Gastroesophageal sphincter (tissue), 4 donors: ENCODE data around the gene DRC1. TPM values are rescaled to one million over a fixed set of nuclear protein-coding genes. Genes with fewer than 3 reads are reported as not detected.

Experiments
- ATAC-seq: fragments of 150-250 bp; one replicate; pipeline ENCODE4 v1.9.1; 2016; ENCODE audit warnings: mild to moderate bottlenecking, moderate library complexity
- H3K27ac ChIP-seq, 4 donors: fragments of 200-600 bp; sonication (generic) in 3 of 4; 1 replicate in 3 of 4; 2 replicates in 1 of 4; pipeline ENCODE4 v1.5.1; 2016 to 2019
- H3K27me3 ChIP-seq: fragments of 200-600 bp; sonication (generic); one replicate; pipeline ENCODE4 v1.5.1; 2019
- H3K36me3 ChIP-seq, 2 donors: fragments of 200-600 bp; sonication (generic); one replicate each; pipeline ENCODE4 v1.5.1; 2019; ENCODE audit warnings: control low read depth in 1 of 2
- H3K4me1 ChIP-seq, 3 donors: fragments of 200-600 bp; sonication (generic); 1 replicate in 2 of 3; 2 replicates in 1 of 3; pipeline ENCODE4 v1.5.1; 2016 to 2019; ENCODE audit warnings: control low read depth in 2 of 3
- H3K4me3 ChIP-seq, 2 donors: fragments of 200-600 bp; sonication (generic); one replicate each; pipeline ENCODE4 v1.5.1; 2019; ENCODE audit warnings: mild to moderate bottlenecking in 1 of 2, moderate library complexity in 1 of 2
- H3K9me3 ChIP-seq, 3 donors: fragments of 200-600 bp; sonication (generic); one replicate each; pipeline ENCODE4 v1.5.1; 2017 to 2019; ENCODE audit warnings: control low read depth in 2 of 3
- CTCF ChIP-seq, 4 experiments: fragments of 200-600 bp in 2 of 4; fragments of 450-650 bp in 2 of 4; sonication (generic) in 1 of 4; IDR thresholded peaks; one replicate each; pipeline ENCODE4 v1.5.1; 2017 to 2019; ENCODE audit warnings: antibody characterized with exemption in 4 of 4, mild to moderate bottlenecking in 2 of 4, moderate library complexity in 2 of 4
- EP300 ChIP-seq: sonication (generic); formaldehyde crosslinking; IDR thresholded peaks from one replicate; pipeline ENCODE4 v1.6.1; 2017; ENCODE audit warnings: antibody characterized with exemption, mild to moderate bottlenecking
- POLR2A ChIP-seq, 2 donors: fragments of 450-650 bp; IDR thresholded peaks; one replicate each; pipeline ENCODE4 v1.6.1; 2017; ENCODE audit warnings: antibody characterized with exemption in 2 of 2, mild to moderate bottlenecking in 2 of 2, moderate library complexity in 1 of 2
- POLR2AphosphoS5 ChIP-seq: sonication (generic); formaldehyde crosslinking; IDR thresholded peaks from one replicate; pipeline ENCODE4 v1.6.1; 2017; ENCODE audit warnings: antibody characterized with exemption
- WGBS, 2 donors: methylation state at CpG; one replicate each; pipeline ENCODE4 v1.1.5; 2018; ENCODE audit warnings: low coverage in 1 of 2; 5-methylcytosine and 5-hydroxymethylcytosine counted together
- total RNA-seq, 4 donors: library from RNA; depleted of rRNA; stranded (reverse); fragments of >200 nt; gene quantifications; one replicate each; pipeline ENCODE4 v1.1.0, GENCODE V29; 2016

Gene DRC1
- total RNA-seq, 4 donors from 2014 or later, result 0.27 to 2.3 (median 0.54) TPM; not detected in 1

DNA sequence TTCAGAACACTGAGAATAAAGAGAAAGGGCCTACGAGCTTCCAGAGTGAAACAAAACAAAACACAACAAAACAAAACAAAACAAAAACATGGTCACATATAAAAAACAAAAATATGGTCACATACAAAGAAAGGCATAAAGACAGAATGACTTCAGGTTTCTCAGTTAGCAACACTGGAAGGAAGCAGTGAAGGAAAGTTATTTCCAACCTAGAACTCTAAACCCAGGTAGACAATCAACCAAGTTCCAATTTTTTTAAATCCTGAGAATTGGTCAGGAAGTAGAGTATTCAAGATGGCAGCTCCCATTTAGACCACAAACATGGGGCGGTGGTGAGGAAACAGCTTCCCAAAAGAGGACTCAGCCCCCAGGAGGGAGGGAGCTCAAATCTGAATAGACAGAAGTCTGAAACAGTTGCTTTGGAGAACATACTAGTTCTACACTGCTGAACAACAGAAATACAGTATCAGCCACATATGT is 9.1 kb downstream of the DRC1 start:
- no peak for TF ChIP-seq CTCF (IDR thresholded peaks at IDR 0.05)
- TF ChIP-seq EP300, result no peak
- TF ChIP-seq POLR2A (IDR thresholded peaks at IDR 0.05), result no peak
- no peak for TF ChIP-seq POLR2AphosphoS5
- H3K4me1 ChIP-seq, result no peaks in the 10 kb centered on the region
- no peaks in the 10 kb centered on the region for H3K9me3 ChIP-seq
- no peak overlapping the region for H3K4me3 ChIP-seq
- 92 to 100% methylated on average over 2 of the region's 2 CpGs for WGBS, 2 donors
- H3K27ac ChIP-seq, result no peak overlapping the region
- ATAC-seq, result no peak
- no peaks in the 10 kb centered on the region for H3K36me3 ChIP-seq
- H3K27me3 ChIP-seq, result peaks cover 4% of the 10 kb centered on the region

- Histone ChIP-seq H3K9me3 (no peaks in the 10 kb centered on the region), H3K27me3 (peaks cover 4% of the 10 kb centered on the region), H3K4me1 (no peaks in the 10 kb centered on the region), H3K4me3 (no peak overlapping the region), H3K27ac (no peak overlapping the region), H3K36me3 (no peaks in the 10 kb centered on the region)
- 87 to 100% methylated on average over 4 to 6 of the region's 6 CpGs for WGBS, 2 donors
- TF ChIP-seq EP300, result no peak
- TF ChIP-seq CTCF (IDR thresholded peaks at IDR 0.05), result no peak
- no peak for TF ChIP-seq POLR2A (IDR thresholded peaks at IDR 0.05)
- no peak for TF ChIP-seq POLR2AphosphoS5
- no peak for ATAC-seq
Measured at GRCh38 chr2:26411419-26411818, 9.7 kb downstream of the DRC1 start.

- 81 to 84% methylated on average over 8 to 10 of the region's 10 CpGs for WGBS, 2 donors
- no peak for ATAC-seq
- no peak overlapping the region for H3K27ac ChIP-seq
- H3K36me3 ChIP-seq, result no peaks in the 10 kb centered on the region
- H3K9me3 ChIP-seq, result no peaks in the 10 kb centered on the region
- no peaks in the 10 kb centered on the region for H3K4me1 ChIP-seq
- H3K27me3 ChIP-seq, result peaks cover 4% of the 10 kb centered on the region
- no peak overlapping the region for H3K4me3 ChIP-seq
- TF ChIP-seq EP300 (no peak), POLR2A (IDR thresholded peaks at IDR 0.05) (no peak)
Measured at GRCh38 chr2:26412091-26412673, 10.5 kb downstream of the DRC1 start.

GRCh38 chr2:26414311-26414710 is 12.6 kb downstream of the DRC1 start:
- Histone ChIP-seq H3K4me3 (no peak overlapping the region), H3K9me3 (no peaks in the 10 kb centered on the region), H3K27me3 (no peaks in the 10 kb centered on the region), H3K36me3 (no peaks in the 10 kb centered on the region), H3K27ac (no peak overlapping the region), H3K4me1 (no peaks in the 10 kb centered on the region)
- 53 to 80% methylated on average over 2 to 3 of the region's 3 CpGs for WGBS, 2 donors
- no peak for TF ChIP-seq POLR2A (IDR thresholded peaks at IDR 0.05)
- TF ChIP-seq EP300, result no peak
- no peak for ATAC-seq

GRCh38 chr2:26421961-26422360 is 20.2 kb downstream of the DRC1 start:
- Histone ChIP-seq H3K27me3 (no peaks in the 10 kb centered on the region), H3K36me3 (no peaks in the 10 kb centered on the region), H3K4me1 (no peaks in the 10 kb centered on the region), H3K27ac (no peak overlapping the region), H3K9me3 (no peaks in the 10 kb centered on the region), H3K4me3 (no peak overlapping the region)
- WGBS, 2 donors, result 80 to 96% methylated on average over 3 to 5 of the region's 5 CpGs
- no peak for ATAC-seq
- no peak for TF ChIP-seq CTCF (IDR thresholded peaks at IDR 0.05)
- no peak for TF ChIP-seq POLR2A (IDR thresholded peaks at IDR 0.05)
- TF ChIP-seq EP300, result no peak
- TF ChIP-seq POLR2AphosphoS5, result no peak

- ATAC-seq, result no peak
- Histone ChIP-seq H3K36me3 (no peaks in the 10 kb centered on the region), H3K27ac (no peak overlapping the region), H3K4me1 (no peaks in the 10 kb centered on the region), H3K27me3 (no peaks in the 10 kb centered on the region), H3K4me3 (no peak overlapping the region), H3K9me3 (no peaks in the 10 kb centered on the region)
- TF ChIP-seq POLR2AphosphoS5 (no peak), CTCF (IDR thresholded peaks at IDR 0.05) (no peak), EP300 (no peak), POLR2A (IDR thresholded peaks at IDR 0.05) (no peak)
- 36 to 52% methylated on average over 3 to 9 of the region's 9 CpGs for WGBS, 2 donors
Measured at GRCh38 chr2:26422947-26423629, 21.4 kb downstream of the DRC1 start.
